ENCODE results near the gene G6PC2. TPM values are rescaled to one million over a fixed set of nuclear protein-coding genes. Genes with fewer than 3 reads are reported as not detected.

G6PC2 gene
- total RNA-seq, 1 experiment from 2014 or later: not detected

DNA sequence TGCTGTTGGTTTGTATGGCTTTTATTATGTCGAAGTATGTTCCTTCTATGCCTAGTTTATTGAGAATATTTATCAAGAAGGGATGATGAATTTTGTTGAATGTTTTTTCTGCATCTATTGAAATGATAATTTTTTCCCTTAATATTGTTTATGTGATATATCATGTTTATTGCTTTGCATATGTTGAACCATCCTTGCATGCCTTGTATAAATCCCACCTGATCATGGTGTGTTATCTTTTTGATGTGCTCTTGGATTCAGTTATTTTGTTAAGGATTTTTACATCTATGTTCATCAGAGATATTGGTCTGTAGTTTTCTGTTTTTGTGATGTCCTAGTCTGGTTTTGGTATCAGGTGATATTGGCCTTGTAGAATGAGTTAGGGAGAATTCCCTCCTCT is 50.8 kb downstream of the G6PC2 start:
- H3F3A ChIP-seq (ENCODE audit: insufficient read depth, low read depth): no peaks in the 10 kb centered on the region
- H4K20me1 ChIP-seq (ENCODE audit: insufficient read depth): no peaks in the 10 kb centered on the region; the same call in 1 of the 2 replicates
- no peaks in the 10 kb centered on the region for H3K9me3 ChIP-seq (ENCODE audit: insufficient read depth, low read depth)
- TF ChIP-seq EZH2 (IDR thresholded peaks at IDR 0.05; ENCODE audit: low read depth): no peak
- TF ChIP-seq, protein P1, sequence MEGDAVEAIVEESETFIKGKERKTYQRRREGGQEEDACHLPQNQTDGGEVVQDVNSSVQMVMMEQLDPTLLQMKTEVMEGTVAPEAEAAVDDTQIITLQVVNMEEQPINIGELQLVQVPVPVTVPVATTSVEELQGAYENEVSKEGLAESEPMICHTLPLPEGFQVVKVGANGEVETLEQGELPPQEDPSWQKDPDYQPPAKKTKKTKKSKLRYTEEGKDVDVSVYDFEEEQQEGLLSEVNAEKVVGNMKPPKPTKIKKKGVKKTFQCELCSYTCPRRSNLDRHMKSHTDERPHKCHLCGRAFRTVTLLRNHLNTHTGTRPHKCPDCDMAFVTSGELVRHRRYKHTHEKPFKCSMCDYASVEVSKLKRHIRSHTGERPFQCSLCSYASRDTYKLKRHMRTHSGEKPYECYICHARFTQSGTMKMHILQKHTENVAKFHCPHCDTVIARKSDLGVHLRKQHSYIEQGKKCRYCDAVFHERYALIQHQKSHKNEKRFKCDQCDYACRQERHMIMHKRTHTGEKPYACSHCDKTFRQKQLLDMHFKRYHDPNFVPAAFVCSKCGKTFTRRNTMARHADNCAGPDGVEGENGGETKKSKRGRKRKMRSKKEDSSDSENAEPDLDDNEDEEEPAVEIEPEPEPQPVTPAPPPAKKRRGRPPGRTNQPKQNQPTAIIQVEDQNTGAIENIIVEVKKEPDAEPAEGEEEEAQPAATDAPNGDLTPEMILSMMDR (conservative IDR thresholded peaks at IDR 0.05): no peak
- H3K27ac ChIP-seq: no peak overlapping the region
- no peaks in the 10 kb centered on the region for H3K27me3 ChIP-seq (ENCODE audit: insufficient read depth, low read depth)
- ChIA-PET CTCF (no interaction called here), POLR2A (ENCODE audit: unreplicated experiment) (no interaction called here)
- intact Hi-C loops (cut with micrococcal nuclease; ENCODE audit: unreplicated experiment): no loop called here
- DNase-seq: no peak
- no peaks in the 10 kb centered on the region for H3K79me2 ChIP-seq (ENCODE audit: low read depth)
- no peak overlapping the region for H3K4me2 ChIP-seq
- H2AFZ ChIP-seq: no peak overlapping the region
- H3K4me3 ChIP-seq: no peak overlapping the region
- no TSS peak for BruUV-seq (replicated peaks)
- no peaks in the 10 kb centered on the region for H3K36me3 ChIP-seq (ENCODE audit: low read depth)
- H3K4me1 ChIP-seq (replicated peaks; ENCODE audit: insufficient read depth): no peaks in the 10 kb centered on the region
- H3K9me2 ChIP-seq (ENCODE audit: insufficient read depth): no peaks in the 10 kb centered on the region; the same call in 1 of the 2 replicates

DNA sequence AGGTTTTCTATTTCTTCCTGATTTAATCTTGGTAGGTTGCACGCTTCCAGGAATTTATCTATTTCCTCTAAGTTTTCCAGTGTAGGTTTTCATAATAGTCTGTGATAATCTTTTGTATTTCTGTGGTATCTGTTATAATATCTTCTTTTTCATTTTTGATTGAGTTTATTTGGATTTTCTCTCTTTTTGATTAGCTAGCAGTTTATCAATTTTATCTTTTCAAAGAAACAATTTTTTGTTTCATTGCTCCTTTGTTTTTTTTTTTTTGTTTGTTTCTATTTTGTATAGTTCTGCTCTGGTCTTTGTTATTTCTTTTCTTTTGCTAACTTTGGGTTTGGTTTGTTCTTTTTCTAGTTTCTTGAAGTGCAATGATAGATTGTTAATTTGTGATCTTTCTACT is 51.3 kb downstream of the G6PC2 start:
- Histone ChIP-seq H3K36me3 (ENCODE audit: low read depth) (no peaks in the 10 kb centered on the region), H4K20me1 (ENCODE audit: insufficient read depth) (no peaks in the 10 kb centered on the region; the same call in 1 of the 2 replicates), H3K27ac (no peak overlapping the region), H3K4me1 (replicated peaks; ENCODE audit: insufficient read depth) (no peaks in the 10 kb centered on the region), H3K79me2 (ENCODE audit: low read depth) (no peaks in the 10 kb centered on the region), H3K4me3 (no peak overlapping the region), H3K9me3 (ENCODE audit: insufficient read depth, low read depth) (no peaks in the 10 kb centered on the region), H3F3A (ENCODE audit: insufficient read depth, low read depth) (no peaks in the 10 kb centered on the region), H3K27me3 (ENCODE audit: insufficient read depth, low read depth) (no peaks in the 10 kb centered on the region), H2AFZ (no peak overlapping the region), H3K9me2 (ENCODE audit: insufficient read depth) (no peaks in the 10 kb centered on the region; the same call in 1 of the 2 replicates), H3K4me2 (no peak overlapping the region)
- TF ChIP-seq EZH2 (IDR thresholded peaks at IDR 0.05; ENCODE audit: low read depth): no peak
- TF ChIP-seq, protein P1 (conservative IDR thresholded peaks at IDR 0.05): no peak
- ChIA-PET CTCF (no interaction called here), POLR2A (ENCODE audit: unreplicated experiment) (no interaction called here)
- intact Hi-C loops (cut with micrococcal nuclease; ENCODE audit: unreplicated experiment): no loop called here
- no peak for DNase-seq
- no TSS peak for BruUV-seq (replicated peaks)

DNA sequence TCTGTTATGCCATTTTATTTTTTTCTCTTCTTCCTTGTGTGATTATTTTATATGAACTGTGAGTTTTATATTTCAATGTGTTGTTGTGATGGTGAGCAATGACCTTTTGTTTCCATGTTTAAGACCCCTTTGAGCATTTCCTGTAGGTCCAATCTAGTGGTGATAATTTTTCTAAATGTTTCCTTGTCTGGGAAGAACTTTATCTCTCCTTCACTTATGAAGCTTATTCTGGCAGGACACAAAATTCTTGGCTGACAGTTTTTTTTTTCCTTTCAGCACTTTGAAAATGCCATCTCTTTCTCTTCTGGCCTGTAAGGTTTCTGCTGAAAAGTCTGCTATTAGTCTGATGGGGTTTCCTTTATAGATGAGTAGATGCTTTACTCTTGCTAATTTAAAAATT is 53.2 kb downstream of the G6PC2 start:
- Histone ChIP-seq H3K4me3 (no peak overlapping the region), H3F3A (ENCODE audit: insufficient read depth, low read depth) (no peaks in the 10 kb centered on the region), H3K36me3 (ENCODE audit: low read depth) (no peaks in the 10 kb centered on the region), H3K27ac (no peak overlapping the region), H3K79me2 (ENCODE audit: low read depth) (no peaks in the 10 kb centered on the region), H4K20me1 (ENCODE audit: insufficient read depth) (no peaks in the 10 kb centered on the region; the same call in 1 of the 2 replicates), H2AFZ (no peak overlapping the region), H3K4me2 (no peak overlapping the region), H3K9me2 (ENCODE audit: insufficient read depth) (no peaks in the 10 kb centered on the region), H3K27me3 (ENCODE audit: insufficient read depth, low read depth) (no peaks in the 10 kb centered on the region), H3K9me3 (ENCODE audit: insufficient read depth, low read depth) (no peaks in the 10 kb centered on the region), H3K4me1 (replicated peaks; ENCODE audit: insufficient read depth) (no peaks in the 10 kb centered on the region)
- POLR2A ChIA-PET (ENCODE audit: unreplicated experiment): no interaction called here
- CTCF ChIA-PET: no interaction called here
- intact Hi-C loops (cut with micrococcal nuclease; ENCODE audit: unreplicated experiment): no loop called here
- TF ChIP-seq EZH2 (IDR thresholded peaks at IDR 0.05; ENCODE audit: low read depth): no peak
- TF ChIP-seq, protein P1 (conservative IDR thresholded peaks at IDR 0.05): no peak
- BruUV-seq (replicated peaks): no TSS peak
- DNase-seq: no peak
